Caco-2 (cell line): Measurements from ENCODE around the gene HDAC2. TPM values are rescaled to one million over a fixed set of nuclear protein-coding genes. Genes with fewer than 3 reads are reported as not detected.
"Not testable (repeated sequence)": the region's sequence is repeated elsewhere in the genome, so short reads cannot be mapped to it uniquely, and the experiment has no call there.

ENCODE experiments used
- BruUV-seq: library from RNA; stranded (reverse); fragments of 400-500 nt; replicated peaks from 2 replicates; lab custom pipeline; 2021; lab: Mats Ljungman, UMichigan
- CTCF ChIA-PET: fragments of 300-600 bp; sonication (Branson Sonifier 250); formaldehyde crosslinking; loops from one replicate; lab custom pipeline; 2022; ENCODE audit warnings: antibody characterized with exemption; lab: Charles Lee
- POLR2A ChIA-PET: fragments of 300-600 bp; sonication (Branson Sonifier 250); formaldehyde crosslinking; loops from one replicate; lab custom pipeline; 2022; ENCODE audit warnings: antibody characterized with exemption; lab: Charles Lee
- DNase-seq, 2 experiments: peaks; one replicate each; pipeline versions ENCODE4 v3.0.0 to v3.0.0-alpha.2; 2020 to 2022
- H3K27me3 ChIP-seq: replicated peaks from 2 replicates; pipeline ENCODE4 v1.6.0; 2011; ENCODE audit warnings: low read length; ENCODE audit not compliant: control insufficient read depth, insufficient read depth
- H3K36me3 ChIP-seq: 2 replicates; pipeline ENCODE4 v1.5.1; 2011; ENCODE audit warnings: low read length; ENCODE audit not compliant: control insufficient read depth, insufficient read depth
- H3K4me1 ChIP-seq: fragments of 250-450 bp; sonication (Bioruptor Pico); 2 replicates; pipeline ENCODE4 v1.5.1; 2020; ENCODE audit warnings: mild to moderate bottlenecking
- H3K4me3 ChIP-seq: 2 replicates; pipeline ENCODE4 v1.5.1; 2011; ENCODE audit warnings: low read depth, mild to moderate bottlenecking, control low read depth, low read length
- H3K9me3 ChIP-seq: fragments of 250-450 bp; sonication (Bioruptor Pico); 2 replicates; pipeline ENCODE4 v1.5.1; 2020; ENCODE audit warnings: mild to moderate bottlenecking, moderate library complexity
- H3K27ac Mint-ChIP-seq: one replicate; pipeline ENCODE4 v1.8.0; 2022; ENCODE audit warnings: mixed read lengths; ENCODE audit not compliant: unreplicated experiment
- H3K27me3 Mint-ChIP-seq: one replicate; pipeline ENCODE4 v1.8.0; 2022; ENCODE audit warnings: mixed read lengths; ENCODE audit not compliant: insufficient read depth, unreplicated experiment
- H3K36me3 Mint-ChIP-seq: one replicate; pipeline ENCODE4 v1.8.0; 2022; ENCODE audit warnings: mild to moderate bottlenecking, mixed read lengths; ENCODE audit not compliant: insufficient read depth, unreplicated experiment
- H3K4me1 Mint-ChIP-seq: one replicate; pipeline ENCODE4 v1.8.0; 2022; ENCODE audit warnings: low read depth, mixed read lengths; ENCODE audit not compliant: unreplicated experiment
- H3K4me3 Mint-ChIP-seq: one replicate; pipeline ENCODE4 v1.8.0; 2022; ENCODE audit warnings: mild to moderate bottlenecking, moderate library complexity, mixed read lengths; ENCODE audit not compliant: unreplicated experiment
- H3K9me3 Mint-ChIP-seq: one replicate; pipeline ENCODE4 v1.8.0; 2022; ENCODE audit warnings: mixed read lengths; ENCODE audit not compliant: unreplicated experiment
- CTCF ChIP-seq, 2 experiments: fragments of 200-600 bp in 1 of 2; IDR thresholded peaks; 1 replicate in 1 of 2; 2 replicates in 1 of 2; pipeline versions ENCODE4 v1.5.1 to v1.8.0; 2011 to 2022; ENCODE audit warnings: antibody characterized with exemption in 1 of 2, control low read depth in 1 of 2, inconsistent platforms in 1 of 2, low read depth in 1 of 2, low read length in 1 of 2, mild to moderate bottlenecking in 1 of 2, moderate library complexity in 1 of 2; ENCODE audit not compliant: insufficient read depth in 1 of 2, severe bottlenecking in 1 of 2, unreplicated experiment in 1 of 2
- intact Hi-C: fragments of 100-400 bp; cut with micrococcal nuclease; formaldehyde crosslinking; loops from one replicate; pipeline ENCODE4 v1.10.0; 2022; ENCODE audit not compliant: unreplicated experiment
- total RNA-seq: library from RNA; stranded (reverse); gene quantifications from 2 replicates; pipeline ENCODE4 v1.2.3, GENCODE V29; 2022

HDAC2 gene
- total RNA-seq, 1 experiment from 2014 or later, result 201 TPM

GRCh38 chr6:113939825-113940224, 31.1 kb downstream of the HDAC2 start:
- no peak for DNase-seq
- no peaks in the 10 kb centered on the region for H3K9me3 Mint-ChIP-seq
- Histone ChIP-seq H3K9me3 (no peaks in the 10 kb centered on the region), H3K27me3 (no peaks in the 10 kb centered on the region), H3K36me3 (no peaks in the 10 kb centered on the region), H3K4me1 (no peaks in the 10 kb centered on the region), H3K4me3 (no peak overlapping the region)
- H3K27me3 Mint-ChIP-seq, result no peaks in the 10 kb centered on the region
- BruUV-seq, result no TSS peak
- no peak overlapping the region for H3K4me3 Mint-ChIP-seq
- intact Hi-C loops, result no loop called here
- POLR2A ChIA-PET, result no interaction called here
- H3K4me1 Mint-ChIP-seq, result no peaks in the 10 kb centered on the region
- CTCF ChIA-PET, result no interaction called here
- peaks cover 74% of the 10 kb centered on the region for H3K36me3 Mint-ChIP-seq
- H3K27ac Mint-ChIP-seq, result no peak overlapping the region
- no peak for TF ChIP-seq CTCF (IDR thresholded peaks at IDR 0.05; ENCODE audit: insufficient read depth in 1 of 2, low read depth in 1 of 2, low read length in 1 of 2, severe bottlenecking in 1 of 2, unreplicated experiment in 1 of 2)

- Histone ChIP-seq H3K9me3 (no peaks in the 10 kb centered on the region), H3K36me3 (no peaks in the 10 kb centered on the region), H3K4me1 (no peaks in the 10 kb centered on the region), H3K27me3 (no peaks in the 10 kb centered on the region), H3K4me3 (no peak overlapping the region)
- no peaks in the 10 kb centered on the region for H3K9me3 Mint-ChIP-seq
- peaks cover 58% of the 10 kb centered on the region for H3K36me3 Mint-ChIP-seq
- intact Hi-C loops, result loop anchor here (1.0 kb wide), 1 partner anchor 1156 kb away; no protein-coding TSS in a partner anchor
- H3K27ac Mint-ChIP-seq, result no peak overlapping the region
- POLR2A ChIA-PET, result no interaction called here
- CTCF ChIA-PET, result interaction anchor here (1.1 kb wide), 1 partner anchor 77 kb away, joined by 4 read pairs; no protein-coding TSS in a partner anchor
- BruUV-seq, result no TSS peak
- TF ChIP-seq CTCF (IDR thresholded peaks at IDR 0.05; ENCODE audit: insufficient read depth in 1 of 2, low read depth in 1 of 2, low read length in 1 of 2, severe bottlenecking in 1 of 2, unreplicated experiment in 1 of 2), result peak; percentile 66 to 69
- no peak overlapping the region for H3K4me3 Mint-ChIP-seq
- peak in 1 of 2 experiments; percentile 48 for DNase-seq
- H3K27me3 Mint-ChIP-seq, result no peaks in the 10 kb centered on the region
- no peaks in the 10 kb centered on the region for H3K4me1 Mint-ChIP-seq
These were observed 34.6 kb downstream of the HDAC2 start for GRCh38 chr6:113936093-113936934.

- no TSS peak for BruUV-seq
- Mint-ChIP-seq H3K27me3 (no peaks in the 10 kb centered on the region), H3K36me3 (peaks cover 41% of the 10 kb centered on the region), H3K4me3 (no peak overlapping the region), H3K4me1 (no peaks in the 10 kb centered on the region), H3K27ac (no peak overlapping the region), H3K9me3 (peaks cover 19% of the 10 kb centered on the region)
- POLR2A ChIA-PET, result no interaction called here
- Histone ChIP-seq H3K4me1 (no peaks in the 10 kb centered on the region), H3K4me3 (no peak overlapping the region), H3K36me3 (no peaks in the 10 kb centered on the region), H3K27me3 (no peaks in the 10 kb centered on the region), H3K9me3 (no peaks in the 10 kb centered on the region; the same call in 1 of the 2 replicates)
- TF ChIP-seq CTCF (IDR thresholded peaks at IDR 0.05; ENCODE audit: insufficient read depth in 1 of 2, low read depth in 1 of 2, low read length in 1 of 2, severe bottlenecking in 1 of 2, unreplicated experiment in 1 of 2), result no peak
- no peak for DNase-seq
- intact Hi-C loops, result no loop called here
- CTCF ChIA-PET, result no interaction called here
These were observed 36.8 kb downstream of the HDAC2 start for GRCh38 chr6:113934101-113934500.

GRCh38 chr6:113931907-113932306, 39.0 kb downstream of the HDAC2 start:
- POLR2A ChIA-PET, BruUV-seq, H3K4me1 Mint-ChIP-seq: not testable (repeated sequence)

More at GRCh38 chr6:113931907-113932306, 39.0 kb downstream of the HDAC2 start:
- H3K4me3 Mint-ChIP-seq, H3K9me3 ChIP-seq, CTCF ChIA-PET, H3K27me3 ChIP-seq, H3K4me1 ChIP-seq, H3K4me3 ChIP-seq, H3K27me3 Mint-ChIP-seq, H3K36me3 ChIP-seq, intact Hi-C loops, DNase-seq, H3K27ac Mint-ChIP-seq: not testable (repeated sequence)
- H3K9me3 Mint-ChIP-seq, result peaks cover 20% of the 10 kb centered on the region
- peaks cover 24% of the 10 kb centered on the region for H3K36me3 Mint-ChIP-seq
